T-helper 9 cell (primary cell): ENCODE results near the gene LUC7L2.
"Not testable (repeated sequence)": the region's sequence is repeated elsewhere in the genome, so short reads cannot be mapped to it uniquely, and the experiment has no call there.

ENCODE experiments used
- DNase-seq: peaks from one replicate; pipeline ENCODE4 v3.0.0-alpha.2; 2020

Gene LUC7L2

GRCh38 chr7:139403601-139404000 is 43.9 kb downstream of the LUC7L2 start:
- no peak for DNase-seq

- DNase-seq, result no peak
Measured at GRCh38 chr7:139407555-139407954, 47.9 kb downstream of the LUC7L2 start.

GRCh38 chr7:139414743-139415402 is 55.2 kb downstream of the LUC7L2 start:
- not testable (repeated sequence) for DNase-seq

- DNase-seq, result no peak
Measured at GRCh38 chr7:139416405-139416804, 56.7 kb downstream of the LUC7L2 start.

GRCh38 chr7:139417478-139417877 is 57.8 kb downstream of the LUC7L2 start:
- DNase-seq, result no peak

GRCh38 chr7:139421123-139421522 is 61.4 kb downstream of the LUC7L2 start:
- no peak for DNase-seq

- no peak for DNase-seq
Measured at GRCh38 chr7:139422126-139422525, 62.4 kb downstream of the LUC7L2 start.

- no peak for DNase-seq
Measured at GRCh38 chr7:139423091-139423490, 63.4 kb downstream of the LUC7L2 start.

GRCh38 chr7:139424004-139424403 is 64.3 kb downstream of the LUC7L2 start:
- DNase-seq, result no peak

- DNase-seq, result not testable (repeated sequence)
Measured at GRCh38 chr7:139425701-139426100, 66.0 kb downstream of the LUC7L2 start.

GRCh38 chr7:139426258-139427028 is 66.7 kb downstream of the LUC7L2 start:
- DNase-seq, result no peak

GRCh38 chr7:139427029-139427420 is 67.3 kb downstream of the LUC7L2 start:
- DNase-seq, result no peak

GRCh38 chr7:139427788-139428187 is 68.1 kb downstream of the LUC7L2 start:
- no peak for DNase-seq

- DNase-seq, result not testable (repeated sequence)
Measured at GRCh38 chr7:139429735-139430134, 70.0 kb downstream of the LUC7L2 start.

GRCh38 chr7:139430443-139430842 is 70.7 kb downstream of the LUC7L2 start:
- no peak for DNase-seq

- no peak for DNase-seq
Measured at GRCh38 chr7:139431010-139431409, 71.3 kb downstream of the LUC7L2 start.

- no peak for DNase-seq
Measured at GRCh38 chr7:139431459-139431858, 71.8 kb downstream of the LUC7L2 start.

- DNase-seq, result no peak
Measured at GRCh38 chr7:139436806-139437205, 77.1 kb downstream of the LUC7L2 start.

GRCh38 chr7:139439375-139439774 is 79.7 kb downstream of the LUC7L2 start:
- DNase-seq, result no peak

- no peak for DNase-seq
Measured at GRCh38 chr7:139441961-139442360, 82.3 kb downstream of the LUC7L2 start.

GRCh38 chr7:139446051-139446890 is 86.6 kb downstream of the LUC7L2 start:
- no peak for DNase-seq

GRCh38 chr7:139450851-139451250 is 91.2 kb downstream of the LUC7L2 start:
- DNase-seq, result no peak

GRCh38 chr7:139451638-139452037 is 91.9 kb downstream of the LUC7L2 start:
- DNase-seq, result no peak
